Spleen (tissue), 7 donors: Measurements from ENCODE around the gene GPD2.

Experiments used
- CTCF ChIP-seq, 11 experiments: fragments of 200-600 bp in 7 of 11; fragments of 450-650 bp in 4 of 11; sonication (generic) in 4 of 11; IDR thresholded peaks in 8 of 11; conservative IDR thresholded peaks in 3 of 11; 1 replicate in 7 of 11; 2 replicates in 4 of 11; pipeline versions ENCODE4 v1.4.0 to v1.8.0; 2016 to 2021; ENCODE audit warnings: antibody characterized with exemption in 11 of 11, inconsistent platforms in 4 of 11, mild to moderate bottlenecking in 1 of 11
- POLR2A ChIP-seq, 3 donors: fragments of 450-650 bp; IDR thresholded peaks; one replicate each; pipeline ENCODE4 v1.5.1; 2017; ENCODE audit warnings: antibody characterized with exemption in 3 of 3, mild to moderate bottlenecking in 1 of 3
- POLR2AphosphoS5 ChIP-seq, 3 donors: sonication (generic); formaldehyde crosslinking; IDR thresholded peaks; one replicate each; pipeline ENCODE4 v1.5.1; 2017; ENCODE audit warnings: antibody characterized with exemption in 3 of 3
- donor health status: DM: no; HTN: no; CAD: no; lungs with moderate emphysema.
- donor health status: DM: no; HTN: no; CAD: no.
- donor health status: DM: no; HTN: no; CAD: no.

- TF ChIP-seq CTCF (IDR thresholded peaks at IDR 0.05 in 8 of 11, conservative IDR thresholded peaks at IDR 0.05 in 3 of 11), result no peak
- no peak for TF ChIP-seq POLR2AphosphoS5 (IDR thresholded peaks at IDR 0.05)
- TF ChIP-seq POLR2A (IDR thresholded peaks at IDR 0.05), result no peak
These were observed 103.1 kb downstream of the GPD2 start for GRCh38 chr2:156539086-156539860.
